Fibroblast of lung (primary cell): ENCODE data around the gene MLLT6. TPM values are rescaled to one million over a fixed set of nuclear protein-coding genes. Genes with fewer than 3 reads are reported as not detected.

Experiments used
- DNase-seq, 2 donors: peaks; one replicate each; pipeline versions ENCODE4 v3.0.0 to v3.0.0-alpha.2; 2010; ENCODE audit warnings: low read depth in 2 of 2
- H2AFZ ChIP-seq: 2 replicates; pipeline ENCODE4 v1.5.1; 2012; ENCODE audit warnings: low read length, control low read depth, inconsistent platforms
- H3K27ac ChIP-seq: 2 replicates; pipeline ENCODE4 v1.5.1; 2011; ENCODE audit warnings: low read length, control low read depth; ENCODE audit not compliant: insufficient read depth
- H3K27me3 ChIP-seq: 2 replicates; pipeline ENCODE4 v1.5.1; 2011; ENCODE audit warnings: mild to moderate bottlenecking, low read length; ENCODE audit not compliant: control insufficient read depth, insufficient read depth
- H3K36me3 ChIP-seq: 2 replicates; pipeline ENCODE4 v1.5.1; 2011; ENCODE audit warnings: low read length; ENCODE audit not compliant: control insufficient read depth, insufficient read depth
- H3K4me1 ChIP-seq: 2 replicates; pipeline ENCODE4 v1.5.1; 2011; ENCODE audit warnings: low read length; ENCODE audit not compliant: control insufficient read depth, insufficient read depth; ENCODE audit errors: extremely low read depth
- H3K4me2 ChIP-seq: 2 replicates; pipeline ENCODE4 v1.5.1; 2011; ENCODE audit warnings: low read length, control low read depth; ENCODE audit not compliant: insufficient read depth; ENCODE audit errors: extremely low read depth
- H3K4me3 ChIP-seq, 4 experiments: fragments of 200-600 bp in 1 of 4; sonication (generic) in 1 of 4; replicated peaks in 1 of 4; 2 replicates each; pipeline ENCODE4 v1.5.1; 2011 to 2016; ENCODE audit warnings: low read length in 4 of 4, low read depth in 3 of 4, mild to moderate bottlenecking in 3 of 4, control low read depth in 2 of 4, inconsistent platforms in 1 of 4, mixed read lengths in 1 of 4; ENCODE audit not compliant: insufficient read depth in 1 of 4; ENCODE audit errors: control extremely low read depth in 1 of 4
- H3K79me2 ChIP-seq: 2 replicates; pipeline ENCODE4 v1.5.1; 2012; ENCODE audit warnings: mild to moderate bottlenecking, low read length, inconsistent platforms; ENCODE audit not compliant: control insufficient read depth, insufficient read depth
- H3K9ac ChIP-seq: 2 replicates; pipeline ENCODE4 v1.5.1; 2011; ENCODE audit warnings: mild to moderate bottlenecking, low read length, control low read depth; ENCODE audit not compliant: insufficient read depth
- H3K9me3 ChIP-seq: 2 replicates; pipeline ENCODE4 v1.5.1; 2012; ENCODE audit warnings: low read depth, low read length; ENCODE audit not compliant: control insufficient read depth, insufficient read depth
- H4K20me1 ChIP-seq: 2 replicates; pipeline ENCODE4 v1.5.1; 2011; ENCODE audit warnings: low read length; ENCODE audit not compliant: control insufficient read depth, insufficient read depth; ENCODE audit errors: extremely low read depth
- EZH2 ChIP-seq: IDR thresholded peaks from 2 replicates; pipeline ENCODE4 v1.5.1; 2012; ENCODE audit warnings: low read length, control low read depth, mild to moderate bottlenecking; ENCODE audit errors: missing control alignments
- polyA plus RNA-seq, 2 donors: library from polyadenylated mRNA; depleted of rRNA in 1 of 2; stranded (reverse) in 1 of 2; unstranded in 1 of 2; fragments of >200 nt; gene quantifications; 2 replicates each; pipeline ENCODE4 v1.2.1, GENCODE V29; 2011 to 2012; ENCODE audit warnings: missing spikeins in 1 of 2
- total RNA-seq: library from RNA; depleted of rRNA; stranded (reverse); fragments of >200 nt; gene quantifications from 2 replicates; pipeline ENCODE4 v1.2.1, GENCODE V29; 2014
- TF ChIP-seq, protein P1 (sequence below), 2 donors: IDR thresholded peaks in 1 of 2; conservative IDR thresholded peaks in 1 of 2; 1 replicate in 1 of 2; 2 replicates in 1 of 2; pipeline ENCODE4 v1.5.1; 2011 to 2012; ENCODE audit warnings: low read length in 2 of 2, control low read depth in 1 of 2, inconsistent platforms in 1 of 2, low read depth in 1 of 2, mild to moderate bottlenecking in 1 of 2

MLLT6 gene
- total and polyA plus RNA-seq, 2 donors (not counting 1 experiment from before 2014, with no cell fraction given), result 15.4 to 17.7 TPM

DNA sequence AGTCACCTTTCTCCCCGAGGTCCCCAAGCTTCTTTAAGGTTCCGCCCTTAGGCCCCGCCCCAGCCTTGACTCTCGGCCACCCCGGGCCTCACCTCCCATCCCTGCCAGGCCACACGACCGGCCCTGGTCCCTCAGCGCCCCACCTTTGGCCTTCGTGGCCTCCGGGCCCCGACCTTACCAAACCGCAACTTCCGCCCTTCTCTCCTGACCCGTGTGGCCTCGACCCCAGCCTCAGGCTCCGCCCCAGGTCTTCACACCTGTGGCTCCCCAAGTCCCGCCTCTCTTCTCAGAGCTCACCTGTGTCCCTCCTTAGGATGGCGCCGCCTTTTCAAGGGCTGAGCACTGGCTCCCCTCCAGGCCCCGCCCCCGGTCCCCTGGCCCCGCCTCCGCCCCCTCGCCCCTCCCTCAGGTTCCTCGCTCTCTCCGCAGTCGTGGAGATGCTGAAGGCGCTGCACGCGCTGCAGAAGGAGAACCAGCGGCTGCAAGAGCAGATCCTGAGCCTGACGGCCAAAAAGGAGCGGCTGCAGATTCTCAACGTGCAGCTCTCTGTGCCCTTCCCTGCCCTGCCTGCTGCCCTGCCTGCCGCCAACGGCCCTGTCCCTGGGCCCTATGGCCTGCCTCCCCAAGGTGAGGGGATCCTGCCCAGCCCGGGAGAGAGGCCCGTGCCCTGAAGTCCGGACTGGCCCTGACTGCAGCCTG lies 15.0 kb downstream of the MLLT6 start:
- TF ChIP-seq EZH2, result no peak
- TF ChIP-seq, protein P1, sequence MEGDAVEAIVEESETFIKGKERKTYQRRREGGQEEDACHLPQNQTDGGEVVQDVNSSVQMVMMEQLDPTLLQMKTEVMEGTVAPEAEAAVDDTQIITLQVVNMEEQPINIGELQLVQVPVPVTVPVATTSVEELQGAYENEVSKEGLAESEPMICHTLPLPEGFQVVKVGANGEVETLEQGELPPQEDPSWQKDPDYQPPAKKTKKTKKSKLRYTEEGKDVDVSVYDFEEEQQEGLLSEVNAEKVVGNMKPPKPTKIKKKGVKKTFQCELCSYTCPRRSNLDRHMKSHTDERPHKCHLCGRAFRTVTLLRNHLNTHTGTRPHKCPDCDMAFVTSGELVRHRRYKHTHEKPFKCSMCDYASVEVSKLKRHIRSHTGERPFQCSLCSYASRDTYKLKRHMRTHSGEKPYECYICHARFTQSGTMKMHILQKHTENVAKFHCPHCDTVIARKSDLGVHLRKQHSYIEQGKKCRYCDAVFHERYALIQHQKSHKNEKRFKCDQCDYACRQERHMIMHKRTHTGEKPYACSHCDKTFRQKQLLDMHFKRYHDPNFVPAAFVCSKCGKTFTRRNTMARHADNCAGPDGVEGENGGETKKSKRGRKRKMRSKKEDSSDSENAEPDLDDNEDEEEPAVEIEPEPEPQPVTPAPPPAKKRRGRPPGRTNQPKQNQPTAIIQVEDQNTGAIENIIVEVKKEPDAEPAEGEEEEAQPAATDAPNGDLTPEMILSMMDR (conservative IDR thresholded peaks at IDR 0.05 in 1 of 2, IDR thresholded peaks at IDR 0.05 in 1 of 2; ENCODE audit: low read depth in 1 of 2, low read length in 2 of 2), result no peak
- Histone ChIP-seq H3K9ac (no peak overlapping the region), H4K20me1 (no peaks in the 10 kb centered on the region), H3K79me2 (no peaks in the 10 kb centered on the region), H3K4me3 (no peak overlapping the region), H3K27ac (no peak overlapping the region), H3K4me2 (no peak overlapping the region), H3K9me3 (no peaks in the 10 kb centered on the region), H3K4me1 (no peaks in the 10 kb centered on the region), H2AFZ (no peak overlapping the region), H3K36me3 (peaks cover 12% of the 10 kb centered on the region), H3K27me3 (no peaks in the 10 kb centered on the region)
- DNase-seq, result no peak

DNA sequence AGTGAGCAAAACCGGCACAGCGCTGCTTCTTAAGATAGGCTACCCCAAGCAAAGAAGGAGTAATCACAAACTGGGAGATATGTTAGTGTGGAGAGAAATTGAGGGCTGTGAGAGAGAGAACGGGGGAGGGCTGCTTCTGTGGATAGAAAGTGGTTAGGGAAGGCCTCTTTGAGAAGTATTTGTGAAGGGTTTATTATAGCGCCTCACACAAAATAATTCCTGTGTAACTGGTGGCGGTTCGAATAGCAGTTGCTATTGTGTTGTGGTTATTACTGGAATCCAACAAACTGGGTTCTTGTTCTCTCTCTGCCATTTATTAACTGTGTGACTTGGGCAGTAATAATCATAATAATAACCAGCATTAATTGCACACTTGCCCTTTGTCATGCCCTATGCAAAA lies 15.9 kb downstream of the MLLT6 start:
- H4K20me1 ChIP-seq, result no peaks in the 10 kb centered on the region
- H3K9me3 ChIP-seq, result no peaks in the 10 kb centered on the region
- no peaks in the 10 kb centered on the region for H3K27me3 ChIP-seq
- H3K4me1 ChIP-seq, result no peaks in the 10 kb centered on the region
- no peak for TF ChIP-seq EZH2
- TF ChIP-seq, protein P1 (conservative IDR thresholded peaks at IDR 0.05 in 1 of 2, IDR thresholded peaks at IDR 0.05 in 1 of 2; ENCODE audit: low read depth in 1 of 2, low read length in 2 of 2), result no peak
- H3K27ac ChIP-seq, result no peak overlapping the region
- H3K4me2 ChIP-seq, result no peak overlapping the region
- no peaks in the 10 kb centered on the region for H3K79me2 ChIP-seq
- H3K4me3 ChIP-seq, result no peak overlapping the region
- no peak overlapping the region for H3K9ac ChIP-seq
- H3K36me3 ChIP-seq, result peaks cover 12% of the 10 kb centered on the region
- H2AFZ ChIP-seq, result no peak overlapping the region
- DNase-seq, result no peak

DNA sequence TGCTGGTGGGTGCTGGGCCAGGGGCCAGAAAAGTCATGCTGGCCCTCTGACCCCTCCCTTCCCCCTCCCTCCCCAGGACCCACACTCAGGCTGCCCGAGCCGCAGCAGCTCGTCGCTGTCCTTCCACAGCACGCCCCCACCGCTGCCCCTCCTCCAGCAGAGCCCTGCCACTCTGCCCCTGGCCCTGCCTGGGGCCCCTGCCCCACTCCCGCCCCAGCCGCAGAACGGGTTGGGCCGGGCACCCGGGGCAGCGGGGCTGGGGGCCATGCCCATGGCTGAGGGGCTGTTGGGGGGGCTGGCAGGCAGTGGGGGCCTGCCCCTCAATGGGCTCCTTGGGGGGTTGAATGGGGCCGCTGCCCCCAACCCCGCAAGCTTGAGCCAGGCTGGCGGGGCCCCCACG lies 16.7 kb downstream of the MLLT6 start:
- Histone ChIP-seq H3K79me2 (no peaks in the 10 kb centered on the region), H3K27ac (no peak overlapping the region), H3K27me3 (no peaks in the 10 kb centered on the region), H3K4me2 (no peak overlapping the region), H4K20me1 (no peaks in the 10 kb centered on the region), H3K36me3 (peaks cover 12% of the 10 kb centered on the region), H2AFZ (no peak overlapping the region), H3K4me3 (no peak overlapping the region), H3K4me1 (no peaks in the 10 kb centered on the region), H3K9me3 (no peaks in the 10 kb centered on the region), H3K9ac (no peak overlapping the region)
- TF ChIP-seq, protein P1 (conservative IDR thresholded peaks at IDR 0.05 in 1 of 2, IDR thresholded peaks at IDR 0.05 in 1 of 2; ENCODE audit: low read depth in 1 of 2, low read length in 2 of 2), result no peak
- TF ChIP-seq EZH2, result no peak
- no peak for DNase-seq
